ENCODE results near the gene UQCRC1.

UQCRC1 gene

GRCh38 chr3:48598323-48599076 lies 10.9 kb downstream of the UQCRC1 start:
- DNase-seq: peak; percentile 95

- no peak for DNase-seq
Measured at GRCh38 chr3:48597408-48597800, 12.0 kb downstream of the UQCRC1 start.

GRCh38 chr3:48596676-48597407 lies 12.6 kb downstream of the UQCRC1 start:
- DNase-seq: no peak

- no peak for DNase-seq
Measured at GRCh38 chr3:48596157-48596556, 13.3 kb downstream of the UQCRC1 start.

GRCh38 chr3:48595526-48596121 lies 13.8 kb downstream of the UQCRC1 start:
- peak; percentile 73 for DNase-seq

GRCh38 chr3:48595075-48595525 lies 14.3 kb downstream of the UQCRC1 start, which contains the start of gene COL7A1:
TSS of gene COL7A1 (minus strand) at chr3:48595329. CDS start at chr3:48595159, 170 bp downstream.
- no peak for DNase-seq

GRCh38 chr3:48594417-48595049 lies 14.9 kb downstream of the UQCRC1 start:
- DNase-seq: no peak

GRCh38 chr3:48593337-48593736 lies 16.1 kb downstream of the UQCRC1 start:
- no peak for DNase-seq

GRCh38 chr3:48592519-48593087 lies 16.8 kb downstream of the UQCRC1 start:
- no peak for DNase-seq

GRCh38 chr3:48591886-48592518 lies 17.4 kb downstream of the UQCRC1 start:
- no peak for DNase-seq

- DNase-seq: no peak
Measured at GRCh38 chr3:48591436-48591835, 18.0 kb downstream of the UQCRC1 start.

- DNase-seq: no peak
Measured at GRCh38 chr3:48588230-48588629, 21.2 kb downstream of the UQCRC1 start.

- DNase-seq: no peak
Measured at GRCh38 chr3:48587686-48588085, 21.8 kb downstream of the UQCRC1 start.

- no peak for DNase-seq
Measured at GRCh38 chr3:48585411-48585810, 24.0 kb downstream of the UQCRC1 start.

GRCh38 chr3:48584836-48585235 lies 24.6 kb downstream of the UQCRC1 start:
- no peak for DNase-seq

GRCh38 chr3:48581621-48582481 lies 27.6 kb downstream of the UQCRC1 start:
- DNase-seq: no peak

- DNase-seq: no peak
Measured at GRCh38 chr3:48576647-48577046, 32.8 kb downstream of the UQCRC1 start.

GRCh38 chr3:48575366-48575765 lies 34.1 kb downstream of the UQCRC1 start:
- no peak for DNase-seq

GRCh38 chr3:48573973-48574585 lies 35.4 kb downstream of the UQCRC1 start:
- DNase-seq: no peak

- no peak for DNase-seq
Measured at GRCh38 chr3:48572517-48572916, 36.9 kb downstream of the UQCRC1 start.

- DNase-seq: no peak
Measured at GRCh38 chr3:48571938-48572337, 37.5 kb downstream of the UQCRC1 start.
